Measurements from ENCODE around the gene ID2. TPM values are rescaled to one million over a fixed set of nuclear protein-coding genes. Genes with fewer than 3 reads are reported as not detected.

ID2 gene
- total and polyA plus RNA-seq, 10 of the 15 experiments (the other 5 are each of a cell fraction or from before 2014, with no cell fraction given), result 39.0 to 613 (median 73.6) TPM

DNA sequence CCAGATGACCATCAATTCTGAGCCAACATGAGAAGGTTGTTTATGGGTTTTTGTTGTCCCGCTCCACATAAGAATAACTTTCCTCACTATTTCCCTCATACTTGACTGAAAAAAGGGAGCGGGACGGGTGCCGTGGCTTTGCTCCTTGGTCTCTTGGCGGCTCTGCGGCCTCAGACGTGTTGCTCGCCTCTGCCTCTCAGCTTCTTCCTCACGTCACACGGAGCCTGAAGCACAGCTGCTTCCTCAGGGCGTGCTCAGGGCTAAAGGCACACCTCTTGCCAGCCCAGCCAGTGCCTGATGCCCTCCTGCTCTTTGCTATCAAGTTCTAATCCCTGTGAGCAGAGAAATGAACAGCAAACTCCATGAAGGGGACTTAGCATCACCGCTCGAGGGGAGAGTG is 17.9 kb upstream of the ID2 start:
- ChIA-PET SMC1A (ENCODE audit: uncharacterized antibody, unreplicated experiment) (no interaction called here), CTCF (no interaction called here), RAD21 (ENCODE audit: unreplicated experiment) (interaction anchor here (0.5 kb wide), 2 partner anchors 28 to 249 kb away, joined by 3 to 4 read pairs; no protein-coding TSS in a partner anchor), POLR2A (no interaction called here)
- no peaks in the 10 kb centered on the region for H3K4me1 ChIP-seq (ENCODE audit: control insufficient read depth, insufficient read depth, low read length)
- H3K27ac ChIP-seq (ENCODE audit: control insufficient read depth, insufficient read depth), result no peak overlapping the region
- TF ChIP-seq IRF4 (IDR thresholded peaks at IDR 0.05; ENCODE audit: low read depth, low read length) (no peak), NFIC (IDR thresholded peaks at IDR 0.05; ENCODE audit: low read depth, low read length) (no peak), CBFB (IDR thresholded peaks at IDR 0.05; ENCODE audit: low read depth) (no peak)
- no peaks in the 10 kb centered on the region; a peak in 1 of 4 replicates for H3K27me3 ChIP-seq (replicated peaks in 1 of 2; ENCODE audit: control insufficient read depth in 2 of 2, insufficient read depth in 2 of 2, low read length in 1 of 2)
- H3K4me3 ChIP-seq, result no peak overlapping the region
- BruUV-seq (replicated peaks), result no TSS peak
- no peaks in the 10 kb centered on the region for H4K20me1 ChIP-seq (ENCODE audit: control insufficient read depth, insufficient read depth)
- H3K79me2 ChIP-seq (ENCODE audit: control insufficient read depth, insufficient read depth, low read length), result no peaks in the 10 kb centered on the region
- intact Hi-C loops (cut with micrococcal nuclease; ENCODE audit: unreplicated experiment), result no loop called here
- in situ Hi-C loops (cut with MboI), result no loop called here
- no peak for FAIRE-seq
- no peak overlapping the region for H3K4me2 ChIP-seq (ENCODE audit: control insufficient read depth, insufficient read depth)
- WGBS (ENCODE audit: insufficient coverage, insufficient replicate concordance, low lambda C conversion rate, missing lambda C conversion rate), result 22% methylated on average over 13 of the region's 13 CpGs
- no peaks in the 10 kb centered on the region; the same call in 2 of the 3 replicates for H3K9me3 ChIP-seq (replicated peaks; ENCODE audit: control insufficient read depth, insufficient read depth, low read length)
- H3K9ac ChIP-seq (ENCODE audit: control insufficient read depth, insufficient read depth, low read length), result no peak overlapping the region
- ATAC-seq, result peak; percentile 68
- no peaks in the 10 kb centered on the region for H3K36me3 ChIP-seq (ENCODE audit: control insufficient read depth in 2 of 2, insufficient read depth in 2 of 2, low read length in 1 of 2)
- H2AFZ ChIP-seq (ENCODE audit: control insufficient read depth, low read depth, low read length), result no peak overlapping the region
- no peak for DNase-seq (ENCODE audit: low read depth, low spot score)

DNA sequence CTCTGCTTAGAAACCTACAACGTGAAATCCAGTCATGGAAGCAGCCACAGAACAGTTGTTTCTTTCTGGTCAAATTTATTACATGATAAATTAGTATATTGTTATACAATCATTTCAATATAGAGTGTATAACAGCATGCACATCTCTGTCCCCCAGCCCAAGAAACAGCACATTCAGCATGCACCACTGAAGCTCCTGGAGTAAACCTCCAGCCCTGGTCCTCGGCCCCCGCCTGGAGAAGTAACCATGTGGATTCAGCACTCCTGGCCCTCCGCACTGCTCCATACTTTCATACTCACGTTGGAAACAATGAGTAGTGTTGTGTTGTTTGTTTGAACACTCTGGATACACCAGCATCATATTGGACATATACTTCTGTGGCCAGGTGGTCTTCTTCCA is 15.3 kb upstream of the ID2 start:
- DNase-seq (ENCODE audit: low read depth, low spot score) (no peak), ATAC-seq (no peak), FAIRE-seq (no peak)
- CTCF ChIA-PET, result no interaction called here
- Histone ChIP-seq H2AFZ (ENCODE audit: control insufficient read depth, low read depth, low read length) (no peak overlapping the region), H3K36me3 (ENCODE audit: control insufficient read depth in 2 of 2, insufficient read depth in 2 of 2, low read length in 1 of 2) (no peaks in the 10 kb centered on the region), H3K27ac (ENCODE audit: control insufficient read depth, insufficient read depth) (no peak overlapping the region), H4K20me1 (ENCODE audit: control insufficient read depth, insufficient read depth) (no peaks in the 10 kb centered on the region), H3K4me3 (no peak overlapping the region), H3K79me2 (ENCODE audit: control insufficient read depth, insufficient read depth, low read length) (no peaks in the 10 kb centered on the region), H3K9ac (ENCODE audit: control insufficient read depth, insufficient read depth, low read length) (no peak overlapping the region), H3K4me2 (ENCODE audit: control insufficient read depth, insufficient read depth) (no peak overlapping the region), H3K4me1 (ENCODE audit: control insufficient read depth, insufficient read depth, low read length) (no peaks in the 10 kb centered on the region), H3K27me3 (replicated peaks in 1 of 2; ENCODE audit: control insufficient read depth in 2 of 2, insufficient read depth in 2 of 2, low read length in 1 of 2) (no peaks in the 10 kb centered on the region; a peak in 2 of 4 replicates), H3K9me3 (replicated peaks; ENCODE audit: control insufficient read depth, insufficient read depth, low read length) (no peaks in the 10 kb centered on the region; the same call in 2 of the 3 replicates)
- in situ Hi-C loops (cut with MboI) (no loop called here), intact Hi-C loops (cut with micrococcal nuclease; ENCODE audit: unreplicated experiment) (no loop called here)
- RAD21 ChIA-PET (ENCODE audit: unreplicated experiment), result no interaction called here
- SMC1A ChIA-PET (ENCODE audit: uncharacterized antibody, unreplicated experiment), result interaction anchor here (1.2 kb wide), 1 partner anchor 148 kb away, joined by 3 read pairs; no protein-coding TSS in a partner anchor
- POLR2A ChIA-PET, result no interaction called here
- no TSS peak for BruUV-seq (replicated peaks)
- 32% methylated on average over 5 of the region's 5 CpGs for WGBS (ENCODE audit: insufficient coverage, insufficient replicate concordance, low lambda C conversion rate, missing lambda C conversion rate)
- TF ChIP-seq SMAD5 (IDR thresholded peaks at IDR 0.05; ENCODE audit: low read depth) (no peak), SMAD1 (IDR thresholded peaks at IDR 0.05; ENCODE audit: low read depth, partially characterized antibody) (no peak), BRCA1 (IDR thresholded peaks at IDR 0.05; ENCODE audit: low read depth, low read length) (no peak)
- TF ChIP-seq, protein P1, sequence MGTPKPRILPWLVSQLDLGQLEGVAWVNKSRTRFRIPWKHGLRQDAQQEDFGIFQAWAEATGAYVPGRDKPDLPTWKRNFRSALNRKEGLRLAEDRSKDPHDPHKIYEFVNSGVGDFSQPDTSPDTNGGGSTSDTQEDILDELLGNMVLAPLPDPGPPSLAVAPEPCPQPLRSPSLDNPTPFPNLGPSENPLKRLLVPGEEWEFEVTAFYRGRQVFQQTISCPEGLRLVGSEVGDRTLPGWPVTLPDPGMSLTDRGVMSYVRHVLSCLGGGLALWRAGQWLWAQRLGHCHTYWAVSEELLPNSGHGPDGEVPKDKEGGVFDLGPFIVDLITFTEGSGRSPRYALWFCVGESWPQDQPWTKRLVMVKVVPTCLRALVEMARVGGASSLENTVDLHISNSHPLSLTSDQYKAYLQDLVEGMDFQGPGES (IDR thresholded peaks at IDR 0.05), result no peak
- TF ChIP-seq, protein P2, sequence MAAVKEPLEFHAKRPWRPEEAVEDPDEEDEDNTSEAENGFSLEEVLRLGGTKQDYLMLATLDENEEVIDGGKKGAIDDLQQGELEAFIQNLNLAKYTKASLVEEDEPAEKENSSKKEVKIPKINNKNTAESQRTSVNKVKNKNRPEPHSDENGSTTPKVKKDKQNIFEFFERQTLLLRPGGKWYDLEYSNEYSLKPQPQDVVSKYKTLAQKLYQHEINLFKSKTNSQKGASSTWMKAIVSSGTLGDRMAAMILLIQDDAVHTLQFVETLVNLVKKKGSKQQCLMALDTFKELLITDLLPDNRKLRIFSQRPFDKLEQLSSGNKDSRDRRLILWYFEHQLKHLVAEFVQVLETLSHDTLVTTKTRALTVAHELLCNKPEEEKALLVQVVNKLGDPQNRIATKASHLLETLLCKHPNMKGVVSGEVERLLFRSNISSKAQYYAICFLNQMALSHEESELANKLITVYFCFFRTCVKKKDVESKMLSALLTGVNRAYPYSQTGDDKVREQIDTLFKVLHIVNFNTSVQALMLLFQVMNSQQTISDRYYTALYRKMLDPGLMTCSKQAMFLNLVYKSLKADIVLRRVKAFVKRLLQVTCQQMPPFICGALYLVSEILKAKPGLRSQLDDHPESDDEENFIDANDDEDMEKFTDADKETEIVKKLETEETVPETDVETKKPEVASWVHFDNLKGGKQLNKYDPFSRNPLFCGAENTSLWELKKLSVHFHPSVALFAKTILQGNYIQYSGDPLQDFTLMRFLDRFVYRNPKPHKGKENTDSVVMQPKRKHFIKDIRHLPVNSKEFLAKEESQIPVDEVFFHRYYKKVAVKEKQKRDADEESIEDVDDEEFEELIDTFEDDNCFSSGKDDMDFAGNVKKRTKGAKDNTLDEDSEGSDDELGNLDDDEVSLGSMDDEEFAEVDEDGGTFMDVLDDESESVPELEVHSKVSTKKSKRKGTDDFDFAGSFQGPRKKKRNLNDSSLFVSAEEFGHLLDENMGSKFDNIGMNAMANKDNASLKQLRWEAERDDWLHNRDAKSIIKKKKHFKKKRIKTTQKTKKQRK (IDR thresholded peaks at IDR 0.05; ENCODE audit: low read depth, low read length), result no peak

Measured in GM12878 (cell line).